Testis (tissue), 3 donors: ENCODE data around the gene PPFIA4. TPM values are rescaled to one million over a fixed set of nuclear protein-coding genes. Genes with fewer than 3 reads are reported as not detected.

Experiments used
- DNase-seq: peaks from one replicate; pipeline ENCODE4 v3.0.0-alpha.2; 2019
- H3K27ac ChIP-seq, 2 donors: fragments of 200-600 bp; sonication (generic); one replicate each; pipeline ENCODE4 v1.5.1; 2019
- H3K27me3 ChIP-seq: fragments of 200-600 bp; sonication (generic); one replicate; pipeline ENCODE4 v1.5.1; 2019
- H3K36me3 ChIP-seq: fragments of 200-600 bp; sonication (generic); one replicate; pipeline ENCODE4 v1.5.1; 2017; ENCODE audit warnings: low read depth; ENCODE audit errors: missing control alignments
- H3K4me1 ChIP-seq: fragments of 200-600 bp; sonication (generic); one replicate; pipeline ENCODE4 v1.5.1; 2019
- H3K4me3 ChIP-seq, 2 donors: fragments of 200-600 bp; sonication (generic); one replicate each; pipeline ENCODE4 v1.5.1; 2017 to 2019
- H3K9me3 ChIP-seq: fragments of 200-600 bp; sonication (generic); one replicate; pipeline ENCODE4 v1.5.1; 2017
- POLR2A ChIP-seq: fragments of 450-650 bp; IDR thresholded peaks from one replicate; pipeline ENCODE4 v1.6.1; 2017; ENCODE audit warnings: antibody characterized with exemption, mild to moderate bottlenecking, moderate library complexity
- WGBS, 2 donors: methylation state at CpG; one replicate each; pipeline ENCODE4 v1.1.5; 2018; 5-methylcytosine and 5-hydroxymethylcytosine counted together
- intact Hi-C: fragments of 100-400 bp; cut with DNase I; formaldehyde crosslinking; loops from one replicate; pipeline ENCODE4 v1.15.1; 2023; ENCODE audit warnings: low total_unique reads
- polyA plus RNA-seq: library from polyadenylated mRNA; stranded (reverse); fragments of 350-450 nt; fragmentation: Illumina TruSeq; extraction: RNeasy Lipid Tissue Mini Kit (QIAGEN cat#74804); gene quantifications from one replicate; pipeline ENCODE4 v1.2.3, GENCODE V29; 2014; ENCODE audit warnings: low read depth, low replicate concordance; ENCODE audit not compliant: insufficient read depth
- total RNA-seq, 2 donors: library from RNA; depleted of rRNA; stranded (reverse); fragments of >200 nt; gene quantifications; one replicate each; pipeline ENCODE4 v1.2.3, GENCODE V29; 2016
- TF ChIP-seq, protein P1 (sequence below), 3 experiments: fragments of 450-650 bp in 2 of 3; fragments of 200-600 bp in 1 of 3; sonication (generic) in 1 of 3; IDR thresholded peaks; one replicate each; pipeline ENCODE4 v1.5.1; 2016 to 2019; ENCODE audit warnings: antibody characterized with exemption in 3 of 3, mild to moderate bottlenecking in 2 of 3, moderate library complexity in 1 of 3

The PPFIA4 gene
- total and polyA plus RNA-seq, 3 donors from 2014 or later, result 6.6 to 33.1 (median 27.2) TPM

- intact Hi-C loops, result no loop called here
- H3K36me3 ChIP-seq, result no peaks in the 10 kb centered on the region
- no peak overlapping the region for H3K4me3 ChIP-seq
- H3K4me1 ChIP-seq, result peaks cover 8% of the 10 kb centered on the region
- no peak for TF ChIP-seq POLR2A
- TF ChIP-seq, protein P1, sequence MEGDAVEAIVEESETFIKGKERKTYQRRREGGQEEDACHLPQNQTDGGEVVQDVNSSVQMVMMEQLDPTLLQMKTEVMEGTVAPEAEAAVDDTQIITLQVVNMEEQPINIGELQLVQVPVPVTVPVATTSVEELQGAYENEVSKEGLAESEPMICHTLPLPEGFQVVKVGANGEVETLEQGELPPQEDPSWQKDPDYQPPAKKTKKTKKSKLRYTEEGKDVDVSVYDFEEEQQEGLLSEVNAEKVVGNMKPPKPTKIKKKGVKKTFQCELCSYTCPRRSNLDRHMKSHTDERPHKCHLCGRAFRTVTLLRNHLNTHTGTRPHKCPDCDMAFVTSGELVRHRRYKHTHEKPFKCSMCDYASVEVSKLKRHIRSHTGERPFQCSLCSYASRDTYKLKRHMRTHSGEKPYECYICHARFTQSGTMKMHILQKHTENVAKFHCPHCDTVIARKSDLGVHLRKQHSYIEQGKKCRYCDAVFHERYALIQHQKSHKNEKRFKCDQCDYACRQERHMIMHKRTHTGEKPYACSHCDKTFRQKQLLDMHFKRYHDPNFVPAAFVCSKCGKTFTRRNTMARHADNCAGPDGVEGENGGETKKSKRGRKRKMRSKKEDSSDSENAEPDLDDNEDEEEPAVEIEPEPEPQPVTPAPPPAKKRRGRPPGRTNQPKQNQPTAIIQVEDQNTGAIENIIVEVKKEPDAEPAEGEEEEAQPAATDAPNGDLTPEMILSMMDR (IDR thresholded peaks at IDR 0.05), result no peak
- no peak for DNase-seq
- no peaks in the 10 kb centered on the region for H3K27me3 ChIP-seq
- 91 to 98% methylated on average over 5 to 11 of the region's 11 CpGs for WGBS, 2 donors
- no peaks in the 10 kb centered on the region for H3K9me3 ChIP-seq
- H3K27ac ChIP-seq, result no peak overlapping the region
Observed at GRCh38 chr1:203048086-203048485, 21.8 kb downstream of the PPFIA4 start.

DNA sequence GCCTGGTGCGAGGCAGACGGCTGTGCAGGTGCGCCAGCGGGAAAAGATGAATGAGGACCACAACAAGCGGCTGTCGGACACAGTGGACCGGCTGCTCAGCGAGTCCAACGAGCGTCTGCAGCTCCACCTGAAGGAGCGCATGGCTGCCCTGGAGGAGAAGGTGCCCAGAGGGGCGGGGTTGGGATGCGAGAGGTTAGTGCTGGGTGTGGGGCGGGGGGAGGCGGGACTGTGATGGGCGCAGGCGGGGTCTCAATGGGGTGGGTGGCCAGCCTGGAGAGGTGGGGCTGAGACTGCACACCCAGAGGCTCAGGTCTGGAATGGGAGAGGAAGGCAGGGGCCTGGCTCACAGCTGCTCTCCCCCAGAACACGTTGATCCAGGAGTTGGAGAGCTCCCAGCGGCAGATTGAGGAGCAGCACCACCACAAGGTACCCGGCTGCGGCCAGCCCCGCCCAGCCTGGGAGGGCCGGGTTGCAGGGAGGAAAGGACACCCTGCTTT, 22.3 kb downstream of the PPFIA4 start:
- Histone ChIP-seq H3K36me3 (no peaks in the 10 kb centered on the region), H3K27me3 (no peaks in the 10 kb centered on the region), H3K9me3 (no peaks in the 10 kb centered on the region), H3K4me1 (peaks cover 8% of the 10 kb centered on the region), H3K4me3 (no peak overlapping the region), H3K27ac (no peak overlapping the region)
- DNase-seq, result no peak
- no peak for TF ChIP-seq POLR2A
- TF ChIP-seq, protein P1 (IDR thresholded peaks at IDR 0.05), result no peak
- WGBS, 2 donors, result 81 to 82% methylated on average over 22 to 23 of the region's 23 CpGs
- intact Hi-C loops, result no loop called here

GRCh38 chr1:203049077-203049476, 22.8 kb downstream of the PPFIA4 start:
- TF ChIP-seq POLR2A, result no peak
- intact Hi-C loops, result no loop called here
- no peaks in the 10 kb centered on the region for H3K36me3 ChIP-seq
- H3K9me3 ChIP-seq, result no peaks in the 10 kb centered on the region
- peaks cover 8% of the 10 kb centered on the region for H3K4me1 ChIP-seq
- no peak for DNase-seq
- H3K4me3 ChIP-seq, result no peak overlapping the region
- H3K27me3 ChIP-seq, result no peaks in the 10 kb centered on the region
- no peak overlapping the region for H3K27ac ChIP-seq
- 80 to 83% methylated on average over 2 to 4 of the region's 4 CpGs for WGBS, 2 donors

DNA sequence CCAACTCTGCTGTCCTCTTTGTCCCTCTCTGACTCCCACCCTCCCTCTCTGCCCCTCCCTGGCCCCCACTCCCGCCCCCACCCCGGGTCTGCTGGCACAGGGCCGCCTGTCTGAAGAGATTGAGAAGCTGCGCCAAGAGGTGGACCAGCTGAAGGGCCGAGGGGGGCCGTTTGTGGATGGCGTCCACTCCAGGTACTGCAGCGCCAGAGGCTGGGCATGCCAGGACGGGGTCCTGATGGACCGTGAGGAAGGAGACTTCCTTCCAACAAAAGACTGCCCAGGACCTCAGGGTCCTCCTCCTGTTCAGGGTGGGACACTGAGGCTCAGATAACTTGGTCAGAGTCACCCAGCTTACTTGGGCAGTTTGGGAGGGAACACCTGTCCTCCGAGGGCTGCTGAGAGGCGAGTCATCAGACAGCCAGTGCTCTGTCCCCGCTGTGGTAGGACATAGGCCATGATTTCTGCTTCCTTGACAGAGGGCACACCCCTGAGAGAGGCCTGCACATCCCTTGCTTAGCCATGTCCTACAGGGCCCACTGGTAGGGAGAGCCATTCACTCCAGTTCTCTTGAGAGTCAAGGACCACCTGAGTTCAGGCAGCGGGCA, 23.4 kb downstream of the PPFIA4 start:
- H3K27me3 ChIP-seq, result no peaks in the 10 kb centered on the region
- H3K27ac ChIP-seq, result no peak overlapping the region
- DNase-seq, result no peak
- H3K36me3 ChIP-seq, result no peaks in the 10 kb centered on the region
- H3K4me1 ChIP-seq, result peaks cover 8% of the 10 kb centered on the region
- no peak overlapping the region for H3K4me3 ChIP-seq
- intact Hi-C loops, result no loop called here
- TF ChIP-seq, protein P1 (IDR thresholded peaks at IDR 0.05), result no peak
- no peak for TF ChIP-seq POLR2A
- H3K9me3 ChIP-seq, result no peaks in the 10 kb centered on the region
- 80 to 95% methylated on average over 6 to 14 of the region's 14 CpGs for WGBS, 2 donors

- intact Hi-C loops, result no loop called here
Observed at GRCh38 chr1:203050826-203051225, 24.5 kb downstream of the PPFIA4 start.

More at GRCh38 chr1:203050826-203051225, 24.5 kb downstream of the PPFIA4 start:
- peaks cover 8% of the 10 kb centered on the region for H3K4me1 ChIP-seq
- H3K27ac ChIP-seq, result no peak overlapping the region
- no peak for DNase-seq
- no peaks in the 10 kb centered on the region for H3K9me3 ChIP-seq
- no peak overlapping the region for H3K4me3 ChIP-seq
- H3K36me3 ChIP-seq, result no peaks in the 10 kb centered on the region
- WGBS, 2 donors, result 72 to 76% methylated on average over 4 of the region's 4 CpGs
- H3K27me3 ChIP-seq, result no peaks in the 10 kb centered on the region
- TF ChIP-seq, protein P1 (IDR thresholded peaks at IDR 0.05), result no peak
- no peak for TF ChIP-seq POLR2A
